SK-N-SH (cell line): ENCODE results near the gene AKAP12. TPM values are rescaled to one million over a fixed set of nuclear protein-coding genes. Genes with fewer than 3 reads are reported as not detected.

Experiments used
- CTCF ChIA-PET: fragments of 300-600, 350-600 bp; formaldehyde crosslinking; extraction: SDS; loops from one replicate; lab custom pipeline; 2021; lab: Yijun Ruan, JAX
- POLR2A ChIA-PET: fragments of 350-600 bp; sonication (Branson Sonifier 250); formaldehyde crosslinking; extraction: SDS; loops from one replicate; lab custom pipeline; 2020; ENCODE audit warnings: antibody characterized with exemption, inconsistent platforms; lab: Yijun Ruan, JAX
- DNase-seq: peaks from one replicate; pipeline ENCODE4 v3.0.0; 2012
- H2AFZ ChIP-seq: fragments of 200-600 bp; sonication (generic); 2 replicates; pipeline ENCODE4 v1.8.1; 2016; ENCODE audit warnings: antibody characterized with exemption, mild to moderate bottlenecking, low read depth
- H3F3A ChIP-seq: fragments of 200-600 bp; sonication (generic); replicated peaks from 2 replicates; pipeline ENCODE3; 2016; ENCODE audit warnings: antibody characterized with exemption, mild to moderate bottlenecking; ENCODE audit not compliant: insufficient read depth
- H3K27ac ChIP-seq, 2 experiments: fragments of 200-500 bp in 1 of 2; fragments of 200-600 bp in 1 of 2; sonication (Bioruptor generic) in 1 of 2; sonication (generic), shearing (Covaris generic) in 1 of 2; 2 replicates each; pipeline versions ENCODE4 v1.5.1 to v1.6.1; 2014 to 2016; ENCODE audit warnings: low read depth in 2 of 2, inconsistent platforms in 1 of 2, low read length in 1 of 2, mild to moderate bottlenecking in 1 of 2, mixed read lengths in 1 of 2
- H3K27me3 ChIP-seq: fragments of 200-600 bp; sonication (generic), shearing (Covaris generic); 2 replicates; pipeline ENCODE4 v1.6.1; 2016; ENCODE audit warnings: mixed run types; ENCODE audit not compliant: insufficient read depth
- H3K36me3 ChIP-seq, 2 experiments: fragments of 200-500 bp in 1 of 2; fragments of 200-600 bp in 1 of 2; sonication (Bioruptor generic) in 1 of 2; sonication (generic) in 1 of 2; replicated peaks in 1 of 2; 2 replicates each; pipeline versions ENCODE3 to v1.5.1; 2014 to 2016; ENCODE audit warnings: low read length in 1 of 2, mild to moderate bottlenecking in 1 of 2; ENCODE audit not compliant: insufficient read depth in 2 of 2, control insufficient read depth in 1 of 2
- H3K4me1 ChIP-seq, 2 experiments: fragments of 200-500 bp in 1 of 2; fragments of 200-600 bp in 1 of 2; sonication (Bioruptor generic) in 1 of 2; sonication (generic), shearing (Covaris generic) in 1 of 2; 2 replicates each; pipeline versions ENCODE4 v1.5.1 to v1.6.1; 2014 to 2016; ENCODE audit warnings: low read depth in 1 of 2, low read length in 1 of 2, mixed run types in 1 of 2; ENCODE audit not compliant: insufficient read depth in 2 of 2, control insufficient read depth in 1 of 2
- H3K4me2 ChIP-seq: fragments of 200-600 bp; sonication (generic), shearing (Covaris generic); 2 replicates; pipeline ENCODE4 v1.6.1; 2017; ENCODE audit warnings: mixed run types
- H3K4me3 ChIP-seq, 2 experiments: fragments of 200-500 bp in 1 of 2; fragments of 200-600 bp in 1 of 2; sonication (Bioruptor generic) in 1 of 2; sonication (generic), shearing (Covaris generic) in 1 of 2; 2 replicates each; pipeline versions ENCODE4 v1.5.1 to v1.8.1; 2014 to 2016; ENCODE audit warnings: low read depth in 2 of 2, inconsistent platforms in 1 of 2, low read length in 1 of 2, mild to moderate bottlenecking in 1 of 2, mixed read lengths in 1 of 2, moderate library complexity in 1 of 2
- H3K79me2 ChIP-seq: fragments of 200-600 bp; sonication (generic); 2 replicates; pipeline ENCODE4 v1.8.1; 2017; ENCODE audit warnings: mild to moderate bottlenecking; ENCODE audit not compliant: insufficient read depth
- H3K9ac ChIP-seq: fragments of 200-600 bp; sonication (generic); 2 replicates; pipeline ENCODE4 v1.6.1; 2017; ENCODE audit warnings: mixed run types
- H3K9me2 ChIP-seq: fragments of 200-600 bp; sonication (generic); 2 replicates; pipeline ENCODE4 v1.6.1; 2017; ENCODE audit warnings: mixed run types
- H3K9me3 ChIP-seq: fragments of 200-600 bp; sonication (generic); 2 replicates; pipeline ENCODE4 v1.6.1; 2017; ENCODE audit warnings: mixed run types, mild to moderate bottlenecking, moderate library complexity
- H4K20me1 ChIP-seq: fragments of 200-600 bp; sonication (generic); 2 replicates; pipeline ENCODE4 v1.6.1; 2017; ENCODE audit warnings: mild to moderate bottlenecking, mixed run types; ENCODE audit not compliant: insufficient read depth
- CHD2 ChIP-seq: fragments of 150-350 bp; IDR thresholded peaks from 2 replicates; pipeline ENCODE4 v1.6.1; 2018; ENCODE audit warnings: low read length; ENCODE audit not compliant: partially characterized antibody
- EP300 ChIP-seq, 2 experiments: IDR thresholded peaks; 2 replicates each; pipeline versions ENCODE4 v1.4.0 to v1.6.1; 2012; ENCODE audit warnings: borderline replicate concordance in 1 of 2, low read depth in 1 of 2, low read length in 1 of 2
- EZH2phosphoT487 ChIP-seq: fragments of 200-600 bp; sonication (generic); IDR thresholded peaks from 2 replicates; pipeline ENCODE4 v1.6.1; 2017; ENCODE audit warnings: low read depth, mixed run types, mild to moderate bottlenecking, antibody characterized with exemption, moderate library complexity, borderline replicate concordance
- FOXJ3 ChIP-seq: sonication (generic); formaldehyde crosslinking; IDR thresholded peaks from 2 replicates; pipeline ENCODE4 v1.5.1; 2020; ENCODE audit warnings: mild to moderate bottlenecking, missing genetic modification reagents
- GABPA ChIP-seq: IDR thresholded peaks from 2 replicates; pipeline ENCODE4 v1.4.0; 2012; ENCODE audit warnings: low read depth, mild to moderate bottlenecking
- GATA2 ChIP-seq: sonication (generic); formaldehyde crosslinking; IDR thresholded peaks from 2 replicates; pipeline ENCODE4 v1.5.0; 2020; ENCODE audit warnings: mild to moderate bottlenecking, missing genetic modification reagents
- JUND ChIP-seq: IDR thresholded peaks from 2 replicates; pipeline ENCODE4 v1.4.0; 2012
- MAX ChIP-seq: IDR thresholded peaks from 2 replicates; pipeline ENCODE4 v1.4.0; 2012; ENCODE audit warnings: low read depth
- MEF2A ChIP-seq: IDR thresholded peaks from 2 replicates; pipeline ENCODE4 v1.4.0; 2012; ENCODE audit warnings: low read depth, borderline replicate concordance
- MXI1 ChIP-seq: IDR thresholded peaks from 2 replicates; pipeline ENCODE4 v1.6.1; 2012; ENCODE audit warnings: mild to moderate bottlenecking, low read depth, low read length, improper control_type of control experiment
- NFIC ChIP-seq: IDR thresholded peaks from 2 replicates; pipeline ENCODE4 v1.4.0; 2012; ENCODE audit warnings: borderline replicate concordance
- NRF1 ChIP-seq: IDR thresholded peaks from 2 replicates; pipeline ENCODE4 v1.6.1; 2012; ENCODE audit warnings: low read depth, mild to moderate bottlenecking, low read length
- PBX3 ChIP-seq: IDR thresholded peaks from 2 replicates; pipeline ENCODE4; 2012
- REST ChIP-seq: IDR thresholded peaks from 2 replicates; pipeline ENCODE4 v1.6.1; 2012; ENCODE audit warnings: mild to moderate bottlenecking, low read depth, low read length, moderate library complexity
- RXRA ChIP-seq: IDR thresholded peaks from 2 replicates; pipeline ENCODE4 v1.4.0; 2012; ENCODE audit warnings: low read depth, mild to moderate bottlenecking, borderline replicate concordance
- TAF1 ChIP-seq: IDR thresholded peaks from 2 replicates; pipeline ENCODE4 v1.6.1; 2012; ENCODE audit warnings: low read depth, mild to moderate bottlenecking, low read length, moderate library complexity, borderline replicate concordance
- TCF12 ChIP-seq: IDR thresholded peaks from 2 replicates; pipeline ENCODE4 v1.4.0; 2012
- USF1 ChIP-seq: IDR thresholded peaks from 2 replicates; pipeline ENCODE4 v1.4.0; 2012; ENCODE audit warnings: low read depth, borderline replicate concordance
- USF2 ChIP-seq: fragments of 150-350 bp; IDR thresholded peaks from 2 replicates; pipeline ENCODE4 v1.6.1; 2017; ENCODE audit warnings: antibody characterized with exemption, low read length, low read depth, borderline replicate concordance
- YY1 ChIP-seq: IDR thresholded peaks from 2 replicates; pipeline ENCODE4 v1.4.0; 2012; ENCODE audit warnings: low read depth, mild to moderate bottlenecking
- WGBS: methylation state at CpG from one replicate; pipeline ENCODE4 v1.1.6; 2017; ENCODE audit warnings: low lambda C conversion rate; 5-methylcytosine and 5-hydroxymethylcytosine counted together
- polyA plus RNA-seq, 3 experiments: library from polyadenylated mRNA; depleted of rRNA; stranded (reverse); fragments of >200 nt; gene quantifications; 2 replicates each; pipeline ENCODE4 v1.2.3, GENCODE V29; 2012

AKAP12 gene
- polyA plus RNA-seq, 1 of the 3 experiments (the other 2 are of a cell fraction) = 46.5 TPM

GRCh38 chr6:151351731-151352130 is 112.0 kb downstream of the AKAP12 start:
- Histone ChIP-seq H2AFZ (no peak overlapping the region), H3K9ac (no peak overlapping the region), H3K4me3 (no peak overlapping the region), H3K27ac (no peak overlapping the region), H3K4me1 (no peaks in the 10 kb centered on the region), H3K27me3 (no peaks in the 10 kb centered on the region), H3K36me3 (peaks cover 12 to 26% of the 10 kb centered on the region in 2 experiments), H3F3A (peaks cover 4% of the 10 kb centered on the region), H4K20me1 (no peaks in the 10 kb centered on the region), H3K4me2 (no peak overlapping the region), H3K79me2 (peaks cover 16% of the 10 kb centered on the region), H3K9me3 (no peaks in the 10 kb centered on the region), H3K9me2 (no peaks in the 10 kb centered on the region)
- ChIA-PET POLR2A (no interaction called here), CTCF (interaction anchor here (0.8 kb wide), 1 partner anchor 18 kb away, joined by 3 read pairs; no protein-coding TSS in a partner anchor)
- 89% methylated on average over 6 of the region's 7 CpGs for WGBS
- no peak for TF ChIP-seq YY1
- TF ChIP-seq PBX3 = no peak
- no peak for TF ChIP-seq GATA2
- TF ChIP-seq RXRA = no peak
- no peak for TF ChIP-seq TCF12
- TF ChIP-seq GABPA = no peak
- TF ChIP-seq MEF2A = no peak
- no peak for TF ChIP-seq USF2
- TF ChIP-seq FOXJ3 (CRISPR knock-in tag) = no peak
- TF ChIP-seq CHD2 = no peak
- no peak for TF ChIP-seq TAF1
- TF ChIP-seq NRF1 = no peak
- no peak for TF ChIP-seq EZH2phosphoT487
- TF ChIP-seq EP300 (IDR thresholded peaks at IDR 0.05; ENCODE audit: borderline replicate concordance in 1 of 2, low read depth in 1 of 2, low read length in 1 of 2) = no peak
- TF ChIP-seq NFIC = no peak
- no peak for TF ChIP-seq USF1
- TF ChIP-seq MXI1 = no peak
- TF ChIP-seq MAX = no peak
- no peak for TF ChIP-seq JUND
- no peak for TF ChIP-seq REST
- no peak for DNase-seq
